Measurements from ENCODE around the gene PTPRE. TPM values are rescaled to one million over a fixed set of nuclear protein-coding genes. Genes with fewer than 3 reads are reported as not detected.

PTPRE gene
- total RNA-seq, 6 experiments from 2014 or later, result 2.3 to 9.2 (median 2.7) TPM

DNA sequence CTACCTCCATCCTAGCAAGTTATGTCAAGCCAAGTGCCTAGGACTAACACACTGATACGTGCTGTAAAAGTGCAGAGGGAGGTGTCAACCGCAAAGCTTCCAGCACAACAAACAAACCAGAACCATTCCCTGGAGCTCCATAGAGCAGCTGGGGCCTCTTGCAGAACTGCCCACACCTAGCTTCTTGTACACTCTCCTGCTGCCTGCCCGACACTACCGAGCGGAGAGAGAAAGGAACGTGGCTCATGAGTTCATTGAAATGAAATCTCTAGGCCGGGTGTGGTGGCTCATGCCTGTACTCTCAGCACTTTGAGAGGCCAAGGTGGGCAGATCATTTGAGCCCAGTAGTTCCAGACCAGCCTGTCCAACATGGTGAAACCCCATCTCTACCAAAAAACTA, 145.8 kb downstream of the PTPRE start:
- Histone ChIP-seq H3K9me3 (no peaks in the 10 kb centered on the region), H3K27ac (no peak overlapping the region), H3K27me3 (no peaks in the 10 kb centered on the region), H3K4me3 (no peak overlapping the region), H3K4me1 (no peaks in the 10 kb centered on the region), H3K36me3 (no peaks in the 10 kb centered on the region)
- no peak for DNase-seq
- 85% methylated on average over 2 of the region's 7 CpGs for WGBS (ENCODE audit: insufficient coverage, low coverage, low lambda C conversion rate, missing lambda C conversion rate)
- no peak for TF ChIP-seq POLR2A (IDR thresholded peaks at IDR 0.05)
- TF ChIP-seq, protein P1, sequence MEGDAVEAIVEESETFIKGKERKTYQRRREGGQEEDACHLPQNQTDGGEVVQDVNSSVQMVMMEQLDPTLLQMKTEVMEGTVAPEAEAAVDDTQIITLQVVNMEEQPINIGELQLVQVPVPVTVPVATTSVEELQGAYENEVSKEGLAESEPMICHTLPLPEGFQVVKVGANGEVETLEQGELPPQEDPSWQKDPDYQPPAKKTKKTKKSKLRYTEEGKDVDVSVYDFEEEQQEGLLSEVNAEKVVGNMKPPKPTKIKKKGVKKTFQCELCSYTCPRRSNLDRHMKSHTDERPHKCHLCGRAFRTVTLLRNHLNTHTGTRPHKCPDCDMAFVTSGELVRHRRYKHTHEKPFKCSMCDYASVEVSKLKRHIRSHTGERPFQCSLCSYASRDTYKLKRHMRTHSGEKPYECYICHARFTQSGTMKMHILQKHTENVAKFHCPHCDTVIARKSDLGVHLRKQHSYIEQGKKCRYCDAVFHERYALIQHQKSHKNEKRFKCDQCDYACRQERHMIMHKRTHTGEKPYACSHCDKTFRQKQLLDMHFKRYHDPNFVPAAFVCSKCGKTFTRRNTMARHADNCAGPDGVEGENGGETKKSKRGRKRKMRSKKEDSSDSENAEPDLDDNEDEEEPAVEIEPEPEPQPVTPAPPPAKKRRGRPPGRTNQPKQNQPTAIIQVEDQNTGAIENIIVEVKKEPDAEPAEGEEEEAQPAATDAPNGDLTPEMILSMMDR (IDR thresholded peaks at IDR 0.05), result no peak
- ATAC-seq, result no peak
- intact Hi-C loops (cut with DNase I), result no loop called here

DNA sequence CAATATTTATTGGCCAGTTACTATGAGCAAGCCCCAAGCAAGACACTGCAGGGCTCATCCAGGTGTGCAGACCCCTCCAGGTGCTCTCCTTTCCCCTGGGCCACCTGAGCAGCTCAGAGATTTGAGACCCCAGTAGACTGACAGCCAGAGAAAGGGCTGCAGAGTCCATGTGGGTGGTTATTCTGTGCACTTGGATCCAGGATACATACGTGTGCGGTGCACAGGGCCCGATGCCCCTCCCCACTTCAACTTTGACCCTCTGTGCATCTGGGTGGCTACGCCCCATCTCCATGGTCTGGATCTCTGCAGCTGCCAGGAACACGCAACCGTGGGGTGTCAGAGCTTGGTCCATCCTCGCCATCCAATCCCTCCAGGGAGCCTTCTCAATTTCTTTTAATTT, 146.5 kb downstream of the PTPRE start:
- intact Hi-C loops (cut with DNase I), result no loop called here
- Histone ChIP-seq H3K36me3 (no peaks in the 10 kb centered on the region), H3K27ac (no peak overlapping the region), H3K27me3 (no peaks in the 10 kb centered on the region), H3K9me3 (no peaks in the 10 kb centered on the region), H3K4me3 (no peak overlapping the region), H3K4me1 (no peaks in the 10 kb centered on the region)
- 95% methylated on average over 4 of the region's 7 CpGs for WGBS (ENCODE audit: insufficient coverage, low coverage, low lambda C conversion rate, missing lambda C conversion rate)
- TF ChIP-seq POLR2A (IDR thresholded peaks at IDR 0.05), result no peak
- TF ChIP-seq, protein P1 (IDR thresholded peaks at IDR 0.05), result no peak
- DNase-seq, result no peak
- no peak for ATAC-seq

DNA sequence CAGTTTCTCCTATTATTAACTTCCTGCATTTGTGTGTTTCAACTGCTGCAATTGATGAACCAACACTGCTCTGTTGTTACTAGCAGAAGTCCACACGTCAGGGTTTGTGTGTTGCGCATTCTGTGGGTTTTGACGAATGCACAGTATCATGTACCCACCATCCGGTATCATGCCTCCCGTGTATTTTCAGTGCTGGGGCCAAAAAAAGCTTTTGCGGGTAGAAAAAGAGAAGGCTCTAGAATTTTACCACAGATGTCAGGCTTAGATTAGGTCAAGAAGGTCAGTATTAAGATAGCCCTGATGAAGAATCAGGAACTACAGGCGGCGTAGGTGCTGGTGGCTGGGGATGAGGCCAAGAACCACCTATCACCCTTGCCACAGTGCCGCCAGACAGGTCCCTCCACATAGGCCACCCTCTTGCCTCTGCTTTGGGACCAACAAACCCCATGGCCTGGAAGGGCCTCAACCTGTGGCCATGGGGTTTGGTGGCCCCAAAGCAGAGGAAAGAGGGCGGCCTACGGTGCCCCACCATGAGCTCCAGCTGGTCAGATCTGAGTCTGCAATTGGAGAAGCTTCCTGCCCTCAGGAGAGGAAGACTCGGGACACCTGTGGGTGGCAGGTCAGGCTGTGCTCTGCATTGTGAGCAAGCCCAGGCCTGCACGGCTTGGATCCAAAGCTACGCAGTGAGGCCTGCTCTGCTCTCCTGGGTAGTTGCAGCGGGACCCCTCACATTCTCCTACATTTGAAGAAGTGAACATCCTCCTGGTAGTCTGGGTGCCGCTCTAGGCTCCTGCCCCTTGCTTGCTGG, 147.5 kb downstream of the PTPRE start:
- Histone ChIP-seq H3K36me3 (no peaks in the 10 kb centered on the region), H3K4me3 (no peak overlapping the region), H3K4me1 (no peaks in the 10 kb centered on the region), H3K9me3 (no peaks in the 10 kb centered on the region), H3K27me3 (no peaks in the 10 kb centered on the region), H3K27ac (peak overlapping the region in 1 of 3 donors; percentile 8)
- DNase-seq (no peak), ATAC-seq (peak; percentile 13 to 29 (median 22))
- 33% methylated on average over 8 of the region's 16 CpGs for WGBS (ENCODE audit: insufficient coverage, low coverage, low lambda C conversion rate, missing lambda C conversion rate)
- intact Hi-C loops (cut with DNase I), result no loop called here
- TF ChIP-seq, protein P1 (IDR thresholded peaks at IDR 0.05), result no peak
- no peak for TF ChIP-seq POLR2A (IDR thresholded peaks at IDR 0.05)

DNA sequence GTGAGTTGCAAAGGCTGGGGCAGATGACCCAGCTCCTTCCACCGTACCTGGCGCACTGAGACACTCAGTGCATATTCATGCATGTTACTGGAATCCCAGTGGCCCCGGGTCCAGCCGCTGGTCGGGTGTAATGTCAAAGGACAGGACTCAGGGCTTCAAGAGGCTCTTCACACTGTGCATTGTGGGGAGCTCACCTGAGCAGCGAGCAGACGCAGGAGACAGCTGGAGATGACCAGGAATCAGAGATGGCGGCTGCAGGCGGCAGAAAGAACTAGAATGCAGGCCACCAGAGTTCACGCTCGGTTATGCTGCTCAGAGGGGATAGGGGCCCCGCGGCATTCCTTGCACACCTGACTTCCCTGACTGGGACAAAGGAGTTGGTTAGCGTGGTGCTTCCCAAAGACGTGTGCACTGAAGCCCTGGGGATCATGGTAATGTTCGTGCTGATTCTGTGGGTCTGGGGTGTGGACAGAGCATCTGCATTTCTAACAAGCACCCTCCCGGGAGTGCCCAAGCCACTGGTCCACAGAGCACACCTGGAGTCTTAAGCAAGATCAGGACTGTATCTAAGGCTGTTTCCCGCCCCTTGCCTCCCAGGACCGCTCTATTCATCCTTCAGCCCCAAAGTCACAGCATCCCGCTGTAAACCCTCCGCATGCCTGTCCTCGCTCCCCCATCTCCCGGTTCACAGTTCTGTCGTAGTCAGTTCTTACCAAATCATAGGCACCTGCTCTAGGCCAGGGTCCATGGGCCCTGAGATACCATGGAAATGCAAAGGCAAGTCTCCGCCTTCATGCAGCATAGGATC, 148.4 kb downstream of the PTPRE start:
- Histone ChIP-seq H3K36me3 (no peaks in the 10 kb centered on the region), H3K4me3 (no peak overlapping the region), H3K9me3 (no peaks in the 10 kb centered on the region), H3K27me3 (no peaks in the 10 kb centered on the region), H3K27ac (peak overlapping the region in 1 of 3 donors; percentile 8), H3K4me1 (no peaks in the 10 kb centered on the region)
- no peak for ATAC-seq
- TF ChIP-seq, protein P1 (IDR thresholded peaks at IDR 0.05), result no peak
- no peak for TF ChIP-seq POLR2A (IDR thresholded peaks at IDR 0.05)
- no peak for DNase-seq
- 88% methylated on average over 5 of the region's 25 CpGs for WGBS (ENCODE audit: insufficient coverage, low coverage, low lambda C conversion rate, missing lambda C conversion rate)
- intact Hi-C loops (cut with DNase I), result no loop called here

All from right lobe of liver (tissue), 6 donors.